H1 (cell line): Measurements from ENCODE around the gene PRPF6. TPM values are rescaled to one million over a fixed set of nuclear protein-coding genes. Genes with fewer than 3 reads are reported as not detected.

ENCODE experiments used
- KDM5A ChIP-seq: fragments of 200-600 bp; IDR thresholded peaks from 2 replicates; pipeline ENCODE4 v1.7.1; 2012; ENCODE audit warnings: mild to moderate bottlenecking, low read length, inconsistent platforms, mixed read lengths
- polyA plus RNA-seq, 7 experiments: library from polyadenylated mRNA; depleted of rRNA in 3 of 7; stranded (reverse) in 5 of 7; unstranded in 2 of 7; fragments of >200 nt in 5 of 7; fragments of 200-250 nt in 2 of 7; gene quantifications; 1 replicate in 5 of 7; 2 replicates in 1 of 7; 4 replicates in 1 of 7; pipeline versions ENCODE4 v1.2.1 to v1.2.3, GENCODE V29; 2011 to 2013; ENCODE audit warnings: missing spikeins in 2 of 7, mixed read lengths in 2 of 7
- total RNA-seq: library from RNA; stranded (reverse); fragmentation: NEBNext Ultra II Directional; extraction: Animal tissue kit (Norgen Biotek cat#: 25700); gene quantifications from 2 replicates; pipeline ENCODE4 v1.2.1, GENCODE V29; 2021

Gene PRPF6
- total and polyA plus RNA-seq, 2 of the 8 experiments (the other 6 are each of a cell fraction or from before 2014, with no cell fraction given) = 27.9 to 76.9 TPM

GRCh38 chr20:64080813-64081623 is 100.1 kb downstream of the PRPF6 start (continued):
- no peak for TF ChIP-seq KDM5A
